OCI-LY7 (cell line): ENCODE results near the gene LRPAP1. TPM values are rescaled to one million over a fixed set of nuclear protein-coding genes. Genes with fewer than 3 reads are reported as not detected.

Experiments
- BruUV-seq: library from RNA; stranded (reverse); fragments of 400-500 nt; replicated peaks from 2 replicates; lab custom pipeline; 2021; lab: Mats Ljungman, UMichigan
- CTCF ChIA-PET: fragments of 300-600 bp; sonication (Branson Sonifier 250); formaldehyde crosslinking; loops from one replicate; lab custom pipeline; 2022; ENCODE audit warnings: antibody characterized with exemption; ENCODE audit not compliant: unreplicated experiment; lab: Charles Lee
- POLR2A ChIA-PET: fragments of 300-600 bp; sonication (Branson Sonifier 250); formaldehyde crosslinking; loops from one replicate; lab custom pipeline; 2022; ENCODE audit warnings: antibody characterized with exemption; lab: Charles Lee
- DNase-seq: peaks from one replicate; pipeline ENCODE4 v3.0.0-alpha.2; 2015; ENCODE audit warnings: low spot score
- H2AFZ ChIP-seq: fragments of 200-600 bp; sonication (generic), shearing (Covaris generic); 2 replicates; pipeline ENCODE4 v1.6.1; 2014; ENCODE audit warnings: mild to moderate bottlenecking, antibody characterized with exemption, low read length, moderate library complexity
- H3K27ac ChIP-seq: fragments of 200-600 bp; sonication (generic); 2 replicates; pipeline ENCODE4 v1.5.1; 2014; ENCODE audit warnings: mixed run types, low read depth, mild to moderate bottlenecking, moderate library complexity, low read length, inconsistent platforms; ENCODE audit not compliant: poor library complexity, severe bottlenecking
- H3K36me3 ChIP-seq: fragments of 200-600 bp; sonication (generic); 2 replicates; pipeline ENCODE4 v1.6.1; 2014; ENCODE audit warnings: mild to moderate bottlenecking, antibody characterized with exemption, low read length, moderate library complexity, mixed read lengths; ENCODE audit not compliant: insufficient read depth
- H3K4me1 ChIP-seq: fragments of 200-600 bp; sonication (generic); 2 replicates; pipeline ENCODE4 v1.5.1; 2014; ENCODE audit warnings: mild to moderate bottlenecking, low read length; ENCODE audit not compliant: insufficient read depth, poor library complexity, severe bottlenecking
- H3K4me2 ChIP-seq: fragments of 200-600 bp; sonication (generic); 2 replicates; pipeline ENCODE4 v1.6.1; 2014; ENCODE audit warnings: mild to moderate bottlenecking, low read length
- H3K4me3 ChIP-seq: fragments of 200-600 bp; sonication (generic); 2 replicates; pipeline ENCODE4 v1.5.1; 2014; ENCODE audit warnings: mild to moderate bottlenecking, low read depth, low read length; ENCODE audit not compliant: poor library complexity, severe bottlenecking
- H3K79me2 ChIP-seq: fragments of 200-600 bp; sonication (generic); 2 replicates; pipeline ENCODE4 v1.6.1; 2016; ENCODE audit warnings: low read depth, mild to moderate bottlenecking, low read length, moderate library complexity, mixed read lengths; ENCODE audit not compliant: insufficient read depth
- H3K9me2 ChIP-seq: fragments of 200-600 bp; sonication (generic); 2 replicates; pipeline ENCODE4 v1.6.1; 2016; ENCODE audit warnings: mild to moderate bottlenecking, low read length, mixed read lengths; ENCODE audit not compliant: insufficient read depth
- H3K9me3 ChIP-seq: fragments of 200-600 bp; sonication (generic); 2 replicates; pipeline ENCODE4 v1.6.1; 2014; ENCODE audit warnings: mild to moderate bottlenecking, mixed run types, low read length, mixed read lengths
- H4K20me1 ChIP-seq: fragments of 200-600 bp; sonication (generic); 2 replicates; pipeline ENCODE4 v1.6.1; 2014; ENCODE audit warnings: mild to moderate bottlenecking, antibody characterized with exemption, low read length, moderate library complexity, mixed read lengths; ENCODE audit not compliant: insufficient read depth
- EZH2phosphoT487 ChIP-seq: fragments of 200-600 bp; sonication (generic); IDR thresholded peaks from 2 replicates; pipeline ENCODE4 v1.6.1; 2018; ENCODE audit warnings: low read depth, borderline replicate concordance, mild to moderate bottlenecking, mixed run types, antibody characterized with exemption, low read length, moderate library complexity, mixed read lengths
- intact Hi-C: fragments of 100-400 bp; cut with micrococcal nuclease; formaldehyde crosslinking; loops from one replicate; pipeline ENCODE4 v1.10.0; 2022; ENCODE audit not compliant: unreplicated experiment
- total RNA-seq, 2 experiments: library from RNA; depleted of rRNA in 1 of 2; stranded (reverse); fragments of >200 nt in 1 of 2; shearing (Covaris generic) in 1 of 2; gene quantifications; 2 replicates each; pipeline ENCODE4 v1.2.3, GENCODE V29; 2014 to 2022
- TF ChIP-seq, protein P1 (sequence below): fragments of 200-600 bp; sonication (generic); conservative IDR thresholded peaks from 2 replicates; pipeline ENCODE4 v1.5.1; 2014; ENCODE audit warnings: mild to moderate bottlenecking, antibody characterized with exemption, low read length, moderate library complexity, mixed read lengths

The LRPAP1 gene
- total RNA-seq, 2 experiments from 2014 or later: 46.2 to 54.7 TPM

DNA sequence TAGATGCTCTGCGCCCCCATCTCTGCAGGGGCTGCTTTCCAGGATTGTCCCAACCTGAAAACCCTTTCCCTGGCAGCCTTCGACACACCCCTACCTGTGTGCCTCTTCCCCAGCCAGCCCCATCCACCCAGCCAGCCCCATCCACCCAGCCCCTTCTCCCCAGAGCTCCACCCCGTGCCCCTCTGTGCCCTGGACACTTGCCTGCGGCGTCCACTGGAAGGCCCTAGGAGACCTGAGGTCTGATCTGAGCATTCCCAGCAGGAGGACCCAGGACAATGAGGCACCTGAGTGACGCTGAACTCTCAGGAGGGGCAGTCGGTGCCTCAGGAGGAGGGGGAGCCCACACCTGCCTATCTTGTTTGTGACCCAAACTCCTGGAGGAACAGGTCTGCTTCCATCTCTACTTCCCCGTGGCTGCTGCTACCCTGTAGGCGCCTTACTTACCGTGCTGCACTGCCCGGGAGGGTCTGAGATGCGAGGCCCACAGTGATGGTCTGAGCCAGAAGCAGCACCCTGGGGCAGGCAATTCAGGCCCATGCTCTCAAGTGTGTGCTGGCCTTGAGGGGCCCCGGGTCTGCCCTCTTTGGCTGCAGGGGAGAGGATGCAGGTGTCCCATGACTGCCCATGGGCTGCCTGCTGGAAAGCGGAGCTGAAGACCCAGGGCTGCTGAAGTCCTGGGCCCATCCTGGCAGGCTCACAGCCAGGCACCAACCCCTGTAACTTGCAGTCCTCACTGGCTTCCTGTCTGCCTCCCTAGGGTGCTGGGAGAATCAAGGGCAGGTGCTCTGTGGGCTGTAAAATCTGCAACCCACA is 4.9 kb downstream of the LRPAP1 start:
- no peak overlapping the region for H3K27ac ChIP-seq
- no peak for DNase-seq
- no peaks in the 10 kb centered on the region for H3K9me3 ChIP-seq
- no peak for TF ChIP-seq EZH2phosphoT487
- TF ChIP-seq, protein P1, sequence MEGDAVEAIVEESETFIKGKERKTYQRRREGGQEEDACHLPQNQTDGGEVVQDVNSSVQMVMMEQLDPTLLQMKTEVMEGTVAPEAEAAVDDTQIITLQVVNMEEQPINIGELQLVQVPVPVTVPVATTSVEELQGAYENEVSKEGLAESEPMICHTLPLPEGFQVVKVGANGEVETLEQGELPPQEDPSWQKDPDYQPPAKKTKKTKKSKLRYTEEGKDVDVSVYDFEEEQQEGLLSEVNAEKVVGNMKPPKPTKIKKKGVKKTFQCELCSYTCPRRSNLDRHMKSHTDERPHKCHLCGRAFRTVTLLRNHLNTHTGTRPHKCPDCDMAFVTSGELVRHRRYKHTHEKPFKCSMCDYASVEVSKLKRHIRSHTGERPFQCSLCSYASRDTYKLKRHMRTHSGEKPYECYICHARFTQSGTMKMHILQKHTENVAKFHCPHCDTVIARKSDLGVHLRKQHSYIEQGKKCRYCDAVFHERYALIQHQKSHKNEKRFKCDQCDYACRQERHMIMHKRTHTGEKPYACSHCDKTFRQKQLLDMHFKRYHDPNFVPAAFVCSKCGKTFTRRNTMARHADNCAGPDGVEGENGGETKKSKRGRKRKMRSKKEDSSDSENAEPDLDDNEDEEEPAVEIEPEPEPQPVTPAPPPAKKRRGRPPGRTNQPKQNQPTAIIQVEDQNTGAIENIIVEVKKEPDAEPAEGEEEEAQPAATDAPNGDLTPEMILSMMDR: no peak
- no peak overlapping the region for H2AFZ ChIP-seq
- ChIA-PET CTCF (interaction anchor here (0.5 kb wide), 1 partner anchor 248 kb away, joined by 4 read pairs; no protein-coding TSS in a partner anchor), POLR2A (no interaction called here)
- peaks cover 25% of the 10 kb centered on the region for H3K4me1 ChIP-seq
- intact Hi-C loops: no loop called here
- no peak overlapping the region for H3K4me3 ChIP-seq
- H3K9me2 ChIP-seq: no peaks in the 10 kb centered on the region
- H3K4me2 ChIP-seq: no peak overlapping the region
- BruUV-seq: no TSS peak
- peaks cover 41% of the 10 kb centered on the region; the same call in 1 of the 2 replicates for H3K36me3 ChIP-seq
- peaks cover 9% of the 10 kb centered on the region; the same call in 1 of the 2 replicates for H3K79me2 ChIP-seq
- peaks cover 14% of the 10 kb centered on the region; the same call in 1 of the 2 replicates for H4K20me1 ChIP-seq

GRCh38 chr4:3526456-3526855 is 5.8 kb downstream of the LRPAP1 start:
- intact Hi-C loops: no loop called here
- no peak for DNase-seq
- Histone ChIP-seq H3K9me2 (no peaks in the 10 kb centered on the region), H3K36me3 (peaks cover 47% of the 10 kb centered on the region; the same call in 1 of the 2 replicates), H2AFZ (no peak overlapping the region), H3K9me3 (no peaks in the 10 kb centered on the region), H3K4me3 (no peak overlapping the region), H3K79me2 (peaks cover 6% of the 10 kb centered on the region; the same call in 1 of the 2 replicates), H4K20me1 (peaks cover 14% of the 10 kb centered on the region; the same call in 1 of the 2 replicates), H3K4me1 (peaks cover 23% of the 10 kb centered on the region), H3K27ac (no peak overlapping the region), H3K4me2 (no peak overlapping the region)
- BruUV-seq: no TSS peak
- TF ChIP-seq EZH2phosphoT487: no peak
- TF ChIP-seq, protein P1: no peak
- POLR2A ChIA-PET: no interaction called here
- CTCF ChIA-PET: interaction anchor here (0.5 kb wide), 1 partner anchor 249 kb away, joined by 4 read pairs; no protein-coding TSS in a partner anchor
